PC-9 (cell line): ENCODE results near the gene ZNF892. TPM values are rescaled to one million over a fixed set of nuclear protein-coding genes. Genes with fewer than 3 reads are reported as not detected.

ENCODE experiments used
- BruUV-seq: library from RNA; stranded (reverse); fragments of 400-500 nt; replicated peaks from 2 replicates; lab custom pipeline; 2021; lab: Mats Ljungman, UMichigan
- CTCF ChIA-PET: fragments of 300-600 bp; sonication (Branson Sonifier 250); formaldehyde crosslinking; loops from one replicate; lab custom pipeline; 2022; ENCODE audit warnings: antibody characterized with exemption; lab: Charles Lee
- POLR2A ChIA-PET: fragments of 300-600 bp; sonication (Branson Sonifier 250); formaldehyde crosslinking; loops from one replicate; lab custom pipeline; 2022; ENCODE audit warnings: antibody characterized with exemption; ENCODE audit not compliant: unreplicated experiment; lab: Charles Lee
- DNase-seq, 2 experiments: peaks; one replicate each; pipeline versions ENCODE4 v3.0.0 to v3.0.0-alpha.2; 2015 to 2022; ENCODE audit warnings: mixed read lengths in 1 of 2
- H2AFZ ChIP-seq: fragments of 200-600 bp; sonication (generic); 2 replicates; pipeline ENCODE4 v1.8.1; 2017; ENCODE audit warnings: antibody characterized with exemption
- H3F3A ChIP-seq: fragments of 200-600 bp; sonication (generic); 2 replicates; pipeline ENCODE4 v1.8.1; 2017; ENCODE audit warnings: antibody characterized with exemption, mild to moderate bottlenecking, low read depth; ENCODE audit not compliant: insufficient read depth
- H3K27ac ChIP-seq: fragments of 200-600 bp; sonication (generic); 2 replicates; pipeline ENCODE4 v1.6.1; 2016; ENCODE audit warnings: mixed run types
- H3K27me3 ChIP-seq: fragments of 200-600 bp; sonication (generic); 2 replicates; pipeline ENCODE4 v1.6.1; 2016; ENCODE audit warnings: low read depth, mixed run types; ENCODE audit not compliant: insufficient read depth
- H3K36me3 ChIP-seq: fragments of 200-600 bp; sonication (generic); 2 replicates; pipeline ENCODE4 v1.6.1; 2016; ENCODE audit warnings: low read depth, mixed run types
- H3K4me1 ChIP-seq: fragments of 200-600 bp; sonication (generic); replicated peaks from 2 replicates; pipeline ENCODE4 v1.6.1; 2016; ENCODE audit warnings: mixed run types; ENCODE audit not compliant: insufficient read depth
- H3K4me2 ChIP-seq: fragments of 200-600 bp; sonication (generic); 2 replicates; pipeline ENCODE4 v1.6.1; 2017; ENCODE audit warnings: mixed run types
- H3K4me3 ChIP-seq: fragments of 200-600 bp; sonication (generic); 2 replicates; pipeline ENCODE4 v1.6.1; 2016; ENCODE audit warnings: mixed run types
- H3K79me2 ChIP-seq: fragments of 200-600 bp; sonication (generic); 2 replicates; pipeline ENCODE4 v1.6.1; 2017; ENCODE audit warnings: low read depth, mixed run types
- H3K9me2 ChIP-seq: fragments of 200-600 bp; sonication (generic); 2 replicates; pipeline ENCODE4 v1.8.1; 2017; ENCODE audit warnings: mild to moderate bottlenecking; ENCODE audit not compliant: insufficient read depth
- H3K9me3 ChIP-seq: fragments of 200-600 bp; sonication (generic); 2 replicates; pipeline ENCODE4 v1.8.1; 2016; ENCODE audit warnings: low read depth; ENCODE audit not compliant: insufficient read depth
- H4K20me1 ChIP-seq: fragments of 200-600 bp; sonication (generic); 2 replicates; pipeline ENCODE4 v1.8.1; 2017; ENCODE audit not compliant: insufficient read depth
- EZH2 ChIP-seq: fragments of 200-600 bp; sonication (generic); IDR thresholded peaks from 2 replicates; pipeline ENCODE4 v1.8.0; 2017; ENCODE audit warnings: antibody characterized with exemption, low read depth
- intact Hi-C: fragments of 100-400 bp; cut with micrococcal nuclease; formaldehyde crosslinking; loops from one replicate; pipeline ENCODE4 v1.10.0; 2022; ENCODE audit not compliant: unreplicated experiment
- total RNA-seq: library from RNA; stranded (reverse); gene quantifications from 2 replicates; pipeline ENCODE4 v1.2.3, GENCODE V29; 2021
- TF ChIP-seq, protein P1 (sequence below): fragments of 200-600 bp; sonication (generic); conservative IDR thresholded peaks from 2 replicates; pipeline ENCODE4 v1.6.1; 2017; ENCODE audit warnings: mixed run types, antibody characterized with exemption, mild to moderate bottlenecking, moderate library complexity

Gene ZNF892
- total RNA-seq, 1 experiment from 2014 or later = 2.8 TPM

DNA sequence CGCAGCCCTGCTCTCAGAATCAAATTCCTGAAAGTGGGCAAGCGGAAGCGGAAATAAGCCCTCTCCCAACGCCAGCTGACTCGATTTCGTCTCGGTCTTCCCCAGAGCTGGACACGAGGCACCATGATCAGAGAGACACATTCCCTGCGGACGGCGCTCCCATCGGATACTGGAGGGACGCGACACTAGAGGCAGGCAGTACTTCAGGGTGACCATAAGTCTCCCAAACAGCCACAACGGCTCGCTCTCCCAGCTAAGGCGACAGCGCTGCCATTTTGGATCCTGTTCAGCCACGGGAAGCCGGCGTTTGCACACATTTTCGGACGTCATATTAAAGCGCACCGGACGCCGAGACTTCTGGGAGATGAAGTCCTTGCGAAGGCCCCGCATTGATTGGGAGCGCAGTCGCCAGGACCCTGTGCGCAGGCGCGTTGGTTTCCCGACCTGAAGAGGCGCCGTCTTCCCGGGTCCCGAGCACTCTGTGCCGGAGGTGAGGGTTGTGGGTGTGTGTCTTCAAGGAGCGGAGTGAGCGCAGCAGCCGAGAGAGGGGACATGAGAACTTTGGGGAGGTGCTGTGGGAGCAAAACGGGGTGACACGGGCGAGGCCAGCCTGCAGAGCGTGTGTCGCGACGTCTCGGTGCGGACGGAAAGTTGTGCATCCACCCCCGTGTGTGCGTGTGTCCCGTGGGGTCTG, 41.8 kb upstream of the ZNF892 start, which contains the start of gene ZNF2:
ZNF2 (plus strand) TSS at position 439 of the 694 bp plus-strand sequence. CDS start 10,418 bp downstream, outside the sequence.
- intact Hi-C loops = loop anchor here (2.0 kb wide), 1 partner anchor 45 kb away; the partner anchor contains the start of gene MRPS5
- no TSS peak for BruUV-seq
- H3K27ac ChIP-seq = peak within 1 kb of the TSS; percentile 55
- no peaks in the 10 kb centered on the region for H3K9me3 ChIP-seq
- no peaks in the 10 kb centered on the region for H3K9me2 ChIP-seq
- no peaks in the 10 kb centered on the region for H4K20me1 ChIP-seq
- peak within 1 kb of the TSS; percentile 65 for H3K4me3 ChIP-seq
- H3K4me2 ChIP-seq = peak within 1 kb of the TSS; percentile 88
- TF ChIP-seq EZH2 = no peak
- TF ChIP-seq, protein P1, sequence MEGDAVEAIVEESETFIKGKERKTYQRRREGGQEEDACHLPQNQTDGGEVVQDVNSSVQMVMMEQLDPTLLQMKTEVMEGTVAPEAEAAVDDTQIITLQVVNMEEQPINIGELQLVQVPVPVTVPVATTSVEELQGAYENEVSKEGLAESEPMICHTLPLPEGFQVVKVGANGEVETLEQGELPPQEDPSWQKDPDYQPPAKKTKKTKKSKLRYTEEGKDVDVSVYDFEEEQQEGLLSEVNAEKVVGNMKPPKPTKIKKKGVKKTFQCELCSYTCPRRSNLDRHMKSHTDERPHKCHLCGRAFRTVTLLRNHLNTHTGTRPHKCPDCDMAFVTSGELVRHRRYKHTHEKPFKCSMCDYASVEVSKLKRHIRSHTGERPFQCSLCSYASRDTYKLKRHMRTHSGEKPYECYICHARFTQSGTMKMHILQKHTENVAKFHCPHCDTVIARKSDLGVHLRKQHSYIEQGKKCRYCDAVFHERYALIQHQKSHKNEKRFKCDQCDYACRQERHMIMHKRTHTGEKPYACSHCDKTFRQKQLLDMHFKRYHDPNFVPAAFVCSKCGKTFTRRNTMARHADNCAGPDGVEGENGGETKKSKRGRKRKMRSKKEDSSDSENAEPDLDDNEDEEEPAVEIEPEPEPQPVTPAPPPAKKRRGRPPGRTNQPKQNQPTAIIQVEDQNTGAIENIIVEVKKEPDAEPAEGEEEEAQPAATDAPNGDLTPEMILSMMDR = no peak
- H2AFZ ChIP-seq = peak within 1 kb of the TSS; percentile 90
- peaks cover 17% of the 10 kb centered on the region for H3K4me1 ChIP-seq
- ChIA-PET CTCF (interaction anchor here (0.6 kb wide), 1 partner anchor 184 kb away, joined by 6 read pairs; no protein-coding TSS in a partner anchor), POLR2A (interaction anchor here (0.6 to 0.7 kb wide), 7 partner anchors 21 to 1817 kb away, joined by 3 to 6 read pairs (median 3); no protein-coding TSS in a partner anchor)
- H3F3A ChIP-seq = peaks cover 10% of the 10 kb centered on the region; the same call in 1 of the 2 replicates
- H3K79me2 ChIP-seq = peaks cover 20% of the 10 kb centered on the region
- DNase-seq = peak; percentile 97 to 98
- no peaks in the 10 kb centered on the region for H3K36me3 ChIP-seq
- no peaks in the 10 kb centered on the region for H3K27me3 ChIP-seq

DNA sequence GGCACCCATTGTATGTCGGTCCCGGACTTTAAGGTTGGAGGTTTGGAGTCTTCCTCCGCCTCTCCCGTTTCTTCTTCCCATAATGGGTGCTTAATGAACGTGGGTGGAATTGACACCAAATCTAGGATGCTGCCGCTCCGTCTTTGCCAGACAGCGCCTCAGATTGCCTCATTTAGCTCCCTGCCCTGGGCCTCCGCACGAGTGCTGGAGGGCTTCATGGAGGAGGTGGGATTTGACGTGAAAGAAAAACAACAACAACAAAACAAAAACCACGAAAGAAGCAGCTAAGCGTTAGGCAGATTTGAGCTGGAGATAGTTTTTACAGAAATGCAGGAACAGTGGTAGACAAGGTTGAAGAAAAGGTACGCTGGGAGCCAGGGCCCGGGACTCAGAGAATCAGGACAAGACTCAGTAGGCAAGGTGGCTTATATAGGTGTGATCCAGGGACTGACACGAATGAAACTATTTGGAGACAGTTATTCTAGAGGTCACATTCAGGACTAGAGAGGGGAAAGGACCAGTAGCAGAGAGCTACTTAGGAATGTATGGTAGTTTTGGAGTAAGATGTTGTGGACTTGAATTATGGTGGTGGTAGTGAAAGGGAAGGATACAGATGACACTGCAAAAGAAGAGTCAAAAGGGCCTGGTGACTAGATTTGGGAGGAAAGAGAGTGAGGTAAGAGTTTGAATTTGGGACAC, 41.1 kb upstream of the ZNF892 start:
- no peak for DNase-seq
- TF ChIP-seq, protein P1 = no peak
- TF ChIP-seq EZH2 = no peak
- Histone ChIP-seq H3K4me2 (peak overlapping the region; percentile 88), H3K4me1 (peaks cover 17% of the 10 kb centered on the region), H3K36me3 (no peaks in the 10 kb centered on the region), H3K9me3 (no peaks in the 10 kb centered on the region), H3F3A (peaks cover 5% of the 10 kb centered on the region; the same call in 1 of the 2 replicates), H3K79me2 (peaks cover 20% of the 10 kb centered on the region), H4K20me1 (no peaks in the 10 kb centered on the region), H3K4me3 (peak overlapping the region; percentile 65), H3K27ac (no peak overlapping the region), H2AFZ (peak overlapping the region; percentile 90), H3K27me3 (no peaks in the 10 kb centered on the region), H3K9me2 (no peaks in the 10 kb centered on the region)
- BruUV-seq = TSS peak; percentile 85
- intact Hi-C loops = no loop called here
- CTCF ChIA-PET = no interaction called here
- POLR2A ChIA-PET = interaction anchor here (0.6 kb wide), 2 partner anchors 44 to 127 kb away, joined by 3 read pairs; no protein-coding TSS in a partner anchor

DNA sequence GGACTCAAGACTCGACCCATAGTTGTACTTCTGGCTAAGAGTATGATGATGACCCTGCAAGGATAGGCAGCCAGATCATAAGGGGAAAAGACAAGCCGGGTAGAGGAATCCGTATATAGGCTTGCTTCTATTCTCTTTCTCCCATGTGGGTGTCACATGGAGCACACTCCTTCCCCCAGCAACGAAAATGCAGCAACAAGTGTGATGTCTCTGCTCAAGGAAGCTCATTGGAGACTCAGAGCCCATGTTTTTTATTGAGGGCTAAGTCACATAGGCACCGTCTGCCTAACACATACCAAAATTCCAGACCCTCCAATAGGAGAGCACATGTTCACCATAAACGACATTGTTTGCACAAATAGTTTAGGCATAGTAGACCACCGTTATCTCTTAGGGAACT, 35.4 kb upstream of the ZNF892 start:
- ChIA-PET POLR2A (no interaction called here), CTCF (no interaction called here)
- no peaks in the 10 kb centered on the region for H3F3A ChIP-seq
- no peaks in the 10 kb centered on the region for H3K27me3 ChIP-seq
- H3K9me2 ChIP-seq = no peaks in the 10 kb centered on the region
- 0 out of 2 replicates have a peak, but pooled peaks cover 1% of the 10 kb centered on the region for H3K36me3 ChIP-seq
- DNase-seq = no peak
- H2AFZ ChIP-seq = no peak overlapping the region
- H3K79me2 ChIP-seq = peaks cover under 1% of the 10 kb centered on the region; the same call in 1 of the 2 replicates
- no TSS peak for BruUV-seq
- H3K4me3 ChIP-seq = no peak overlapping the region
- no peak overlapping the region for H3K27ac ChIP-seq
- no peak overlapping the region for H3K4me2 ChIP-seq
- no peaks in the 10 kb centered on the region for H3K9me3 ChIP-seq
- TF ChIP-seq, protein P1 = no peak
- TF ChIP-seq EZH2 = no peak
- H4K20me1 ChIP-seq = no peaks in the 10 kb centered on the region
- intact Hi-C loops = no loop called here
- H3K4me1 ChIP-seq = 0 out of 2 replicates have a peak, but pooled peaks cover under 1% of the 10 kb centered on the region
